Caco-2 (cell line): Measurements from ENCODE around the gene CLRN3. TPM values are rescaled to one million over a fixed set of nuclear protein-coding genes. Genes with fewer than 3 reads are reported as not detected.

Experiments
- BruUV-seq: library from RNA; stranded (reverse); fragments of 400-500 nt; replicated peaks from 2 replicates; lab custom pipeline; 2021; lab: Mats Ljungman, UMichigan
- CTCF ChIA-PET: fragments of 300-600 bp; sonication (Branson Sonifier 250); formaldehyde crosslinking; loops from one replicate; lab custom pipeline; 2022; ENCODE audit warnings: antibody characterized with exemption; lab: Charles Lee
- POLR2A ChIA-PET: fragments of 300-600 bp; sonication (Branson Sonifier 250); formaldehyde crosslinking; loops from one replicate; lab custom pipeline; 2022; ENCODE audit warnings: antibody characterized with exemption; lab: Charles Lee
- DNase-seq, 2 experiments: peaks; one replicate each; pipeline versions ENCODE4 v3.0.0 to v3.0.0-alpha.2; 2020 to 2022
- H3K27me3 ChIP-seq: replicated peaks from 2 replicates; pipeline ENCODE4 v1.6.0; 2011; ENCODE audit warnings: low read length; ENCODE audit not compliant: control insufficient read depth, insufficient read depth
- H3K36me3 ChIP-seq: 2 replicates; pipeline ENCODE4 v1.5.1; 2011; ENCODE audit warnings: low read length; ENCODE audit not compliant: control insufficient read depth, insufficient read depth
- H3K4me1 ChIP-seq: fragments of 250-450 bp; sonication (Bioruptor Pico); 2 replicates; pipeline ENCODE4 v1.5.1; 2020; ENCODE audit warnings: mild to moderate bottlenecking
- H3K4me3 ChIP-seq: 2 replicates; pipeline ENCODE4 v1.5.1; 2011; ENCODE audit warnings: low read depth, mild to moderate bottlenecking, control low read depth, low read length
- H3K9me3 ChIP-seq: fragments of 250-450 bp; sonication (Bioruptor Pico); 2 replicates; pipeline ENCODE4 v1.5.1; 2020; ENCODE audit warnings: mild to moderate bottlenecking, moderate library complexity
- H3K27ac Mint-ChIP-seq: one replicate; pipeline ENCODE4 v1.8.0; 2022; ENCODE audit warnings: mixed read lengths; ENCODE audit not compliant: unreplicated experiment
- H3K27me3 Mint-ChIP-seq: one replicate; pipeline ENCODE4 v1.8.0; 2022; ENCODE audit warnings: mixed read lengths; ENCODE audit not compliant: insufficient read depth, unreplicated experiment
- H3K36me3 Mint-ChIP-seq: one replicate; pipeline ENCODE4 v1.8.0; 2022; ENCODE audit warnings: mild to moderate bottlenecking, mixed read lengths; ENCODE audit not compliant: insufficient read depth, unreplicated experiment
- H3K4me1 Mint-ChIP-seq: one replicate; pipeline ENCODE4 v1.8.0; 2022; ENCODE audit warnings: low read depth, mixed read lengths; ENCODE audit not compliant: unreplicated experiment
- H3K4me3 Mint-ChIP-seq: one replicate; pipeline ENCODE4 v1.8.0; 2022; ENCODE audit warnings: mild to moderate bottlenecking, moderate library complexity, mixed read lengths; ENCODE audit not compliant: unreplicated experiment
- H3K9me3 Mint-ChIP-seq: one replicate; pipeline ENCODE4 v1.8.0; 2022; ENCODE audit warnings: mixed read lengths; ENCODE audit not compliant: unreplicated experiment
- CTCF ChIP-seq, 2 experiments: fragments of 200-600 bp in 1 of 2; IDR thresholded peaks; 1 replicate in 1 of 2; 2 replicates in 1 of 2; pipeline versions ENCODE4 v1.5.1 to v1.8.0; 2011 to 2022; ENCODE audit warnings: antibody characterized with exemption in 1 of 2, control low read depth in 1 of 2, inconsistent platforms in 1 of 2, low read depth in 1 of 2, low read length in 1 of 2, mild to moderate bottlenecking in 1 of 2, moderate library complexity in 1 of 2; ENCODE audit not compliant: insufficient read depth in 1 of 2, severe bottlenecking in 1 of 2, unreplicated experiment in 1 of 2
- intact Hi-C: fragments of 100-400 bp; cut with micrococcal nuclease; formaldehyde crosslinking; loops from one replicate; pipeline ENCODE4 v1.10.0; 2022; ENCODE audit not compliant: unreplicated experiment
- total RNA-seq: library from RNA; stranded (reverse); gene quantifications from 2 replicates; pipeline ENCODE4 v1.2.3, GENCODE V29; 2022

CLRN3 gene
- total RNA-seq, 1 experiment from 2014 or later: 1.1 TPM

DNA sequence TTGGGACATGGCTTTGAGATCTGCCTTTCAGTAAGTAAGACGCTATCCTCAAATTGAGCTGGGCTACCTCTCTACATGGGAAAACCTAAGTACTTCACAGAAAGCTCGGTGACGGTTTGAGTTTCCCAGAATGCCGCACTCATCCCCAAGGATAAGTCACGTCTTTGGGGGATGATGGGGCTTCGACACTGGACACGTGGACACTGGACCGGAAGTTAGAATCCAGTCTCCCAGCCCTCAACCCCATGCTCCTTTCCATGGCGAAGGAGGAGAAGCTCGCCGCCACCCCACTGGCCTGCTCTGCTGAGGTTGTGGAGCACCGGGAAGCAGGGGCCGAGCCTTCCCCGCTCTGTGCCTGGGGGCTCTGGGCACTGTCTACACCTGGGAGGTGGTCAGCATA, 41.6 kb upstream of the CLRN3 start:
- Histone ChIP-seq H3K9me3 (no peaks in the 10 kb centered on the region), H3K4me3 (no peak overlapping the region), H3K4me1 (no peaks in the 10 kb centered on the region), H3K36me3 (no peaks in the 10 kb centered on the region), H3K27me3 (no peaks in the 10 kb centered on the region)
- H3K36me3 Mint-ChIP-seq: no peaks in the 10 kb centered on the region
- no peak for DNase-seq
- no peak overlapping the region for H3K4me3 Mint-ChIP-seq
- H3K9me3 Mint-ChIP-seq: no peaks in the 10 kb centered on the region
- H3K4me1 Mint-ChIP-seq: no peaks in the 10 kb centered on the region
- no TSS peak for BruUV-seq
- H3K27me3 Mint-ChIP-seq: peaks cover 10% of the 10 kb centered on the region
- H3K27ac Mint-ChIP-seq: no peak overlapping the region
- CTCF ChIA-PET: interaction anchor here (0.8 kb wide), 1 partner anchor 27 kb away, joined by 3 read pairs; the partner anchor contains the start of gene PTPRE
- intact Hi-C loops: no loop called here
- POLR2A ChIA-PET: no interaction called here
- TF ChIP-seq CTCF (IDR thresholded peaks at IDR 0.05; ENCODE audit: insufficient read depth in 1 of 2, low read depth in 1 of 2, low read length in 1 of 2, severe bottlenecking in 1 of 2, unreplicated experiment in 1 of 2): no peak

- CTCF ChIA-PET: no interaction called here
- no TSS peak for BruUV-seq
These were observed 40.5 kb upstream of the CLRN3 start for GRCh38 chr10:127933271-127933670.

DNA sequence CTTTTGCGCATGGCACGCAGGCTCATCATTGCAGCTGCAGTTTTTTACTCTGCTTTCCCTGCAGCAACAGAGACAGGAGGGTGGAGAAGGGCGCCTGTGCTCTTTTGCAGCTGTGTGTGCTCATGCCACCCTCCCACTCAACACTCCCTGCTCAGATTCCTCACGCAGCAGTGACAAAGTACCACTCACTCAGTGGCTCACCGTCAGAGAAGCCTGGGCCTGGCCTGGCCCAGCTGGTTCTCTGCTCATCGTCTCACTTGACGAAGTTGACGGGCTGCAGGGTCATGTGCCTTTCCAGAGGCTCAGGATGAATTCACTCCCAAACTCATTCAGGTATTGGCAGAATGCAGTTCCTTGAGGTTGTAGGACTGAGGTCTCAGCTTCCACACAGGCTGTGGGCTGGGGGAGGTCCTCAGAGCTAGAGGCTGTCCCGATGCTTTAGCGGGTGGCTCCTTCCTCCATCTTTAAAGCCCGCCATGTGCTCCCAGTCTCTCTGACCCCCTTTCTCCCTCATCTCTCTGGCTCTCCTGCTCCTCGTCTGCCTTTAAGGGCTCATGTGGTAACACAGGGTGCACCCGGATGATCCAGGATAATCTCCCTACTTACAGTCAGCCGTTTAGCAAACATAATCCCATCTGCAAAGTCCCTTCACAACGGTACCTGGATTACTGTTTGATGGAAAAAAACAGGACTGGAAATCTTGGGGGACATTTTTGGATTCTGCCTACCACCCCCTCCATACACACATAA, 40.0 kb upstream of the CLRN3 start:
- ChIA-PET CTCF (no interaction called here), POLR2A (no interaction called here)
- TF ChIP-seq CTCF (IDR thresholded peaks at IDR 0.05; ENCODE audit: insufficient read depth in 1 of 2, low read depth in 1 of 2, low read length in 1 of 2, severe bottlenecking in 1 of 2, unreplicated experiment in 1 of 2): no peak
- Histone ChIP-seq H3K9me3 (no peaks in the 10 kb centered on the region), H3K4me1 (no peaks in the 10 kb centered on the region), H3K36me3 (no peaks in the 10 kb centered on the region), H3K27me3 (no peaks in the 10 kb centered on the region), H3K4me3 (no peak overlapping the region)
- intact Hi-C loops: no loop called here
- H3K4me3 Mint-ChIP-seq: no peak overlapping the region
- no peaks in the 10 kb centered on the region for H3K36me3 Mint-ChIP-seq
- DNase-seq: no peak
- no peaks in the 10 kb centered on the region for H3K4me1 Mint-ChIP-seq
- BruUV-seq: no TSS peak
- H3K27me3 Mint-ChIP-seq: peaks cover 7% of the 10 kb centered on the region
- no peak overlapping the region for H3K27ac Mint-ChIP-seq
- no peaks in the 10 kb centered on the region for H3K9me3 Mint-ChIP-seq

More at GRCh38 chr10:127933271-127933670, 40.5 kb upstream of the CLRN3 start:
- no peak for TF ChIP-seq CTCF (IDR thresholded peaks at IDR 0.05; ENCODE audit: insufficient read depth in 1 of 2, low read depth in 1 of 2, low read length in 1 of 2, severe bottlenecking in 1 of 2, unreplicated experiment in 1 of 2)
- Mint-ChIP-seq H3K9me3 (no peaks in the 10 kb centered on the region), H3K36me3 (no peaks in the 10 kb centered on the region), H3K4me3 (no peak overlapping the region), H3K27me3 (peaks cover 9% of the 10 kb centered on the region), H3K4me1 (no peaks in the 10 kb centered on the region), H3K27ac (no peak overlapping the region)
- POLR2A ChIA-PET: no interaction called here
- intact Hi-C loops: no loop called here
- Histone ChIP-seq H3K9me3 (no peaks in the 10 kb centered on the region), H3K4me1 (no peaks in the 10 kb centered on the region), H3K36me3 (no peaks in the 10 kb centered on the region), H3K27me3 (no peaks in the 10 kb centered on the region), H3K4me3 (no peak overlapping the region)
- no peak for DNase-seq
